Osteoblast (primary cell): ENCODE data around the gene MYRFL. TPM values are rescaled to one million over a fixed set of nuclear protein-coding genes. Genes with fewer than 3 reads are reported as not detected.

Experiments
- DNase-seq: peaks from one replicate; pipeline ENCODE4 v3.0.0; 2011; ENCODE audit warnings: low spot score, mixed read lengths; ENCODE audit not compliant: insufficient read length; ENCODE audit errors: missing footprints
- H2AFZ ChIP-seq: 2 replicates; pipeline ENCODE4 v1.6.0; 2011; ENCODE audit warnings: mild to moderate bottlenecking, low read length
- H3K27ac ChIP-seq: 2 replicates; pipeline ENCODE4 v1.5.1; 2011; ENCODE audit warnings: mild to moderate bottlenecking, low read depth, low read length, moderate library complexity
- H3K27me3 ChIP-seq: 2 replicates; pipeline ENCODE4 v1.6.0; 2012; ENCODE audit warnings: mild to moderate bottlenecking, control low read depth, inconsistent platforms, low read length, moderate library complexity; ENCODE audit not compliant: insufficient read depth
- H3K36me3 ChIP-seq: 2 replicates; pipeline ENCODE4 v1.5.1; 2011; ENCODE audit warnings: mild to moderate bottlenecking, low read length, control low read depth, moderate library complexity; ENCODE audit not compliant: insufficient read depth
- H3K4me1 ChIP-seq: 2 replicates; pipeline ENCODE4 v1.5.1; 2011; ENCODE audit warnings: mild to moderate bottlenecking, low read length, control low read depth, moderate library complexity; ENCODE audit not compliant: insufficient read depth
- H3K4me2 ChIP-seq: 2 replicates; pipeline ENCODE4 v1.6.0; 2011; ENCODE audit warnings: mild to moderate bottlenecking, low read length; ENCODE audit not compliant: insufficient read depth
- H3K4me3 ChIP-seq: fragments of 200-600 bp; sonication (generic); 3 replicates; pipeline ENCODE4 v1.5.1; 2012; ENCODE audit warnings: mild to moderate bottlenecking, low read length, inconsistent platforms; ENCODE audit not compliant: insufficient read depth
- H3K79me2 ChIP-seq: 2 replicates; pipeline ENCODE4 v1.6.0; 2012; ENCODE audit warnings: mild to moderate bottlenecking, low read length, control low read depth, inconsistent platforms; ENCODE audit not compliant: insufficient read depth
- H3K9me3 ChIP-seq: 2 replicates; pipeline ENCODE4 v1.5.1; 2011; ENCODE audit warnings: low read depth, low read length, control low read depth
- H4K20me1 ChIP-seq: 2 replicates; pipeline ENCODE4 v1.6.0; 2012; ENCODE audit warnings: mild to moderate bottlenecking, low read length, control low read depth; ENCODE audit not compliant: insufficient read depth
- total RNA-seq: library from RNA; depleted of rRNA; stranded (reverse); fragments of >200 nt; gene quantifications from 2 replicates; pipeline ENCODE4 v1.2.3, GENCODE V29; 2012
- TF ChIP-seq, protein P1 (sequence below): IDR thresholded peaks from 2 replicates; pipeline ENCODE4 v1.5.1; 2011; ENCODE audit warnings: mild to moderate bottlenecking, low read depth, low read length, moderate library complexity; ENCODE audit errors: extremely low read depth

The MYRFL gene
- total RNA-seq, 1 donor, result not detected

DNA sequence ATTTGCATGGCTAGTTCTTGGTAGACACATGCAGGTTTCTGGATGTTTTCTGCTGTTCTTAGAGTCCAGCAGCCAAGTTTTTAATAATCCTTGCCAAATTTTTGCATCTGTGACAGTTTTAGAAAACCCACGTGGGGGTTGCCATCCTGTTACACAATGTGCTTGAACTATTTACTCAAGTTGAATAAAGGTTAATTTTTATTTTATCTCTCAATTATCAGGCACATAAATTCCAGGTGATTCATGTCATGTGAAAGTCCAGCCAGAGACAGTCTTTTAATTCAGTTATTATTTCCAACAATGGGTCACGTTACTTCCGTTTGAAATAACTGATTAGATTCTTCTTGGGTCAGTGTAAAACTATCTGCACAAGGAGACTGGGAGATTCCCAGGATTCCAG lies 15.7 kb downstream of the MYRFL start:
- H3K27me3 ChIP-seq, result no peaks in the 10 kb centered on the region
- no peaks in the 10 kb centered on the region for H3K36me3 ChIP-seq
- no peak overlapping the region for H3K27ac ChIP-seq
- no peak overlapping the region for H2AFZ ChIP-seq
- H3K9me3 ChIP-seq, result no peaks in the 10 kb centered on the region
- no peaks in the 10 kb centered on the region for H3K79me2 ChIP-seq
- no peak for DNase-seq
- H4K20me1 ChIP-seq, result no peaks in the 10 kb centered on the region
- no peaks in the 10 kb centered on the region for H3K4me1 ChIP-seq
- no peak overlapping the region for H3K4me3 ChIP-seq
- TF ChIP-seq, protein P1, sequence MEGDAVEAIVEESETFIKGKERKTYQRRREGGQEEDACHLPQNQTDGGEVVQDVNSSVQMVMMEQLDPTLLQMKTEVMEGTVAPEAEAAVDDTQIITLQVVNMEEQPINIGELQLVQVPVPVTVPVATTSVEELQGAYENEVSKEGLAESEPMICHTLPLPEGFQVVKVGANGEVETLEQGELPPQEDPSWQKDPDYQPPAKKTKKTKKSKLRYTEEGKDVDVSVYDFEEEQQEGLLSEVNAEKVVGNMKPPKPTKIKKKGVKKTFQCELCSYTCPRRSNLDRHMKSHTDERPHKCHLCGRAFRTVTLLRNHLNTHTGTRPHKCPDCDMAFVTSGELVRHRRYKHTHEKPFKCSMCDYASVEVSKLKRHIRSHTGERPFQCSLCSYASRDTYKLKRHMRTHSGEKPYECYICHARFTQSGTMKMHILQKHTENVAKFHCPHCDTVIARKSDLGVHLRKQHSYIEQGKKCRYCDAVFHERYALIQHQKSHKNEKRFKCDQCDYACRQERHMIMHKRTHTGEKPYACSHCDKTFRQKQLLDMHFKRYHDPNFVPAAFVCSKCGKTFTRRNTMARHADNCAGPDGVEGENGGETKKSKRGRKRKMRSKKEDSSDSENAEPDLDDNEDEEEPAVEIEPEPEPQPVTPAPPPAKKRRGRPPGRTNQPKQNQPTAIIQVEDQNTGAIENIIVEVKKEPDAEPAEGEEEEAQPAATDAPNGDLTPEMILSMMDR, result no peak
- no peak overlapping the region for H3K4me2 ChIP-seq

DNA sequence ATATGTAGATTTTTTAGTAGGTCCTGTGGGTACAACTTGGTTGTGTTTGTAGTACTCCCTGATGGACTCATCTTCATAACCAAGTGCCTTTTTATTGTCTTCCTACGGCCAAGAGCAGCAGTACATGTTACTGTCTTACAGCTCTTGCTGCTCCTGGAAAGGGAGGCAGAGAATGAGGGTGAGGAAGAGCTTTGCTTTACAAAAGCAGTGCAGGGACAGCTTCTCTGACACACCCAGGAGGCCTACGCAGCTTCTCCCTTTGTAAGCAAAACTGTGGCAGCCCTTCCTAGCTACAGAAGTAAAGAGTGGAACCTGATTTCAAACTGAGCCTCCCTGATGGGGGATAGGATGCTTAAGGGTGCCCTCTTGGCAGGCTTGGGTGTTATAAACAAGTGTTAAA lies 18.6 kb downstream of the MYRFL start:
- Histone ChIP-seq H2AFZ (no peak overlapping the region), H3K27ac (no peak overlapping the region), H4K20me1 (no peaks in the 10 kb centered on the region), H3K27me3 (no peaks in the 10 kb centered on the region), H3K4me3 (no peak overlapping the region), H3K4me2 (no peak overlapping the region), H3K79me2 (no peaks in the 10 kb centered on the region), H3K9me3 (no peaks in the 10 kb centered on the region), H3K36me3 (no peaks in the 10 kb centered on the region), H3K4me1 (no peaks in the 10 kb centered on the region)
- DNase-seq, result no peak
- TF ChIP-seq, protein P1, result no peak

DNA sequence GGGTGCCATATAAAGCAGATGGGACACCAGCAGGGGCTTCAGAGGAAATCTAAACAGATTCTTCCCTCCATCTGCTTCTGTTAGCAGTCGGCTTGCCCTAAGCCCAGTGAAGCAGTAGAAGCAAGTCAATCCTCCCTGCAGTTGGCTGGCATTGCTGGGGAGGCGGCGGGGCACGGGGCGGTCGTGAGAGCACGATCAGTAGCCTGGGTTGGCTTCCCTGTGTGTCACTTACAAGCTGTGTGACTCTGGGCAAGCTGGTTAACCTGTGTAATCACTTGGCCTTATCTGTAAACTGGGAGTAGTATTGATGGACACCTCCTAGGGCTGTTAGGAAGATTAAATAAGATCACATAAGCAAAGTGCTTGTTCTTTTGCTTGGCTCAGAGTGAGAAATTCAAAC lies 19.4 kb downstream of the MYRFL start:
- H3K4me2 ChIP-seq, result no peak overlapping the region
- H3K9me3 ChIP-seq, result no peaks in the 10 kb centered on the region
- H3K79me2 ChIP-seq, result no peaks in the 10 kb centered on the region
- no peaks in the 10 kb centered on the region for H3K36me3 ChIP-seq
- TF ChIP-seq, protein P1, result no peak
- no peak overlapping the region for H3K27ac ChIP-seq
- no peak overlapping the region for H3K4me3 ChIP-seq
- H2AFZ ChIP-seq, result no peak overlapping the region
- H3K4me1 ChIP-seq, result no peaks in the 10 kb centered on the region
- DNase-seq, result no peak
- no peaks in the 10 kb centered on the region for H3K27me3 ChIP-seq
- no peaks in the 10 kb centered on the region for H4K20me1 ChIP-seq

DNA sequence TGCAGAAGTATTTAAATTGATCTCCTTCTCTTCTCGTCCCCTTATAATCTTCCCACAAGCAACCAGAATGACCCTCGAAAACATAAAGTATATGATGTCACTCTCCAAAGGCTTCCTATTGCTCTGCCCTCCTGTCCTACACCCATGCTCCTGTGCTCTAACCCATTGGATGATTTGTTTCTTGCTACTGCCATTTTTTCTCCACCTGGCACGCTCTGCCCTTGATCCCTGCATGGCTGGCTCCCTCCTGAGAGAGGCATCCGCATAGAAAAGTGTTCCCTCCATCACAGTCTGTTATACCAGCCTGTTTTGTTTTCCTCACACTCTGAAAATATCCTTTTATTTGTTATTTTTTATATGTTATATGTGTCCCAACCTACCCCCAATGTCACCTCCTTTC lies 19.8 kb downstream of the MYRFL start:
- DNase-seq, result no peak
- H3K4me1 ChIP-seq, result no peaks in the 10 kb centered on the region
- H4K20me1 ChIP-seq, result no peaks in the 10 kb centered on the region
- no peak overlapping the region for H3K4me3 ChIP-seq
- TF ChIP-seq, protein P1, result no peak
- no peaks in the 10 kb centered on the region for H3K36me3 ChIP-seq
- no peaks in the 10 kb centered on the region for H3K9me3 ChIP-seq
- no peak overlapping the region for H3K4me2 ChIP-seq
- no peak overlapping the region for H3K27ac ChIP-seq
- H3K27me3 ChIP-seq, result no peaks in the 10 kb centered on the region
- no peaks in the 10 kb centered on the region for H3K79me2 ChIP-seq
- no peak overlapping the region for H2AFZ ChIP-seq
